GM23248 (cell line): ENCODE measurements around the gene ZNF503. TPM values are rescaled to one million over a fixed set of nuclear protein-coding genes. Genes with fewer than 3 reads are reported as not detected.

Experiments
- DNase-seq: peaks from one replicate; pipeline ENCODE4 v3.0.0-alpha.2; 2015
- H2AFZ ChIP-seq: fragments of 200-600 bp; sonication (generic); 2 replicates; pipeline ENCODE4 v1.6.1; 2016; ENCODE audit warnings: antibody characterized with exemption
- H3F3A ChIP-seq: fragments of 200-600 bp; sonication (generic); 2 replicates; pipeline ENCODE4 v1.6.1; 2016; ENCODE audit warnings: mild to moderate bottlenecking, antibody characterized with exemption, mixed run types; ENCODE audit not compliant: insufficient read depth
- H3K27ac ChIP-seq: fragments of 200-600 bp; sonication (generic); 2 replicates; pipeline ENCODE4 v1.5.1; 2016; ENCODE audit warnings: mild to moderate bottlenecking
- H3K27me3 ChIP-seq: fragments of 200-600 bp; sonication (generic); replicated peaks from 2 replicates; pipeline ENCODE4 v1.6.1; 2016; ENCODE audit warnings: mild to moderate bottlenecking; ENCODE audit not compliant: insufficient read depth
- H3K36me3 ChIP-seq: fragments of 200-600 bp; sonication (generic); 2 replicates; pipeline ENCODE4 v1.6.1; 2016; ENCODE audit warnings: low read depth, mild to moderate bottlenecking
- H3K4me1 ChIP-seq: fragments of 200-600 bp; sonication (generic); 2 replicates; pipeline ENCODE4 v1.6.1; 2016; ENCODE audit warnings: mild to moderate bottlenecking; ENCODE audit not compliant: insufficient read depth
- H3K4me2 ChIP-seq: fragments of 200-600 bp; sonication (generic); one replicate; pipeline ENCODE4 v1.6.1; 2016; ENCODE audit warnings: mild to moderate bottlenecking; ENCODE audit not compliant: unreplicated experiment
- H3K4me3 ChIP-seq: fragments of 200-600 bp; sonication (generic); 2 replicates; pipeline ENCODE4 v1.5.1; 2016; ENCODE audit warnings: mild to moderate bottlenecking
- H3K79me2 ChIP-seq: fragments of 200-600 bp; sonication (generic); 2 replicates; pipeline ENCODE4 v1.6.1; 2016; ENCODE audit warnings: mild to moderate bottlenecking; ENCODE audit not compliant: insufficient read depth
- H3K9ac ChIP-seq: fragments of 200-600 bp; sonication (generic); 2 replicates; pipeline ENCODE4 v1.6.1; 2016; ENCODE audit warnings: mild to moderate bottlenecking
- H3K9me2 ChIP-seq: fragments of 200-600 bp; sonication (generic); 2 replicates; pipeline ENCODE4 v1.6.1; 2016; ENCODE audit warnings: mixed run types, mild to moderate bottlenecking, moderate library complexity; ENCODE audit not compliant: insufficient read depth
- H3K9me3 ChIP-seq: fragments of 200-600 bp; sonication (generic); one replicate; pipeline ENCODE4 v1.6.1; 2017; ENCODE audit warnings: low read depth
- H4K20me1 ChIP-seq: fragments of 200-600 bp; sonication (generic); 2 replicates; pipeline ENCODE4 v1.6.0; 2016; ENCODE audit not compliant: insufficient read depth
- EZH2 ChIP-seq: fragments of 200-600 bp; sonication (generic); IDR thresholded peaks from 2 replicates; pipeline ENCODE4 v1.6.1; 2018; ENCODE audit warnings: antibody characterized with exemption, mild to moderate bottlenecking; ENCODE audit not compliant: insufficient read depth, poor library complexity, severe bottlenecking
- EZH2phosphoT487 ChIP-seq: fragments of 200-600 bp; sonication (generic); IDR thresholded peaks from 2 replicates; pipeline ENCODE4 v1.6.1; 2018; ENCODE audit warnings: antibody characterized with exemption, moderate library complexity, mild to moderate bottlenecking, low read depth; ENCODE audit not compliant: insufficient read depth
- WGBS, 2 experiments: methylation state at CpG; one replicate each; pipeline ENCODE4 v1.1.6; 2015 to 2017; ENCODE audit warnings: low lambda C conversion rate in 2 of 2, low coverage in 1 of 2; ENCODE audit errors: missing lambda C conversion rate in 2 of 2; 5-methylcytosine and 5-hydroxymethylcytosine counted together
- in situ Hi-C: fragments of 300-500 bp; cut with MboI; formaldehyde crosslinking; loops from 2 replicates; pipeline ENCODE4 v1.15.0; 2020
- polyA plus RNA-seq: library from polyadenylated mRNA; unstranded; fragments of >200 nt; fragmentation: Nextera tagmentation; extraction: Ambion mirVana; gene quantifications from 2 replicates; pipeline ENCODE4 v1.2.1, GENCODE V29; 2016
- total RNA-seq: library from RNA; depleted of rRNA; stranded (reverse); fragments of >200 nt; shearing (Covaris generic); gene quantifications from 2 replicates; pipeline ENCODE4 v1.2.3, GENCODE V29; 2014; rRNA removed

ZNF503 gene
- total RNA-seq (16.1 and 17.5 TPM in 2 replicates), polyA plus RNA-seq (15.4 and 15.7 TPM in 2 replicates)

GRCh38 chr10:75401569-75402485 is at the start of gene ZNF503:
Gene ZNF503, minus strand, starts transcription at chr10:75401764. Its CDS starts 345 bp downstream, at chr10:75401419.
- H3K9me3 ChIP-seq = no peaks in the 10 kb centered on the region
- in situ Hi-C loops = loop anchor here (25.0 kb wide), 1 partner anchor 510 kb away; no protein-coding TSS in a partner anchor
- H3K9ac ChIP-seq = peak within 1 kb of the TSS; percentile 95
- H2AFZ ChIP-seq = peak within 1 kb of the TSS; percentile 93
- H3K27ac ChIP-seq = peak within 1 kb of the TSS; percentile 92
- H3K79me2 ChIP-seq = peaks cover 69% of the 10 kb centered on the region
- no peaks in the 10 kb centered on the region for H4K20me1 ChIP-seq
- TF ChIP-seq EZH2phosphoT487 (no peak), EZH2 (no peak)
- H3K9me2 ChIP-seq = no peaks in the 10 kb centered on the region
- H3K4me3 ChIP-seq = peak within 1 kb of the TSS; percentile 93
- H3K4me2 ChIP-seq = peak within 1 kb of the TSS; percentile 97
- WGBS, 2 experiments = 1% methylated on average over 78 to 79 of the region's 88 CpGs
- peaks cover 6% of the 10 kb centered on the region; the same call in 1 of the 2 replicates for H3F3A ChIP-seq
- H3K27me3 ChIP-seq = no peaks in the 10 kb centered on the region
- H3K36me3 ChIP-seq = no peaks in the 10 kb centered on the region
- no peaks in the 10 kb centered on the region for H3K4me1 ChIP-seq
- DNase-seq = peak; percentile 99

- H3K9me3 ChIP-seq = no peaks in the 10 kb centered on the region
- WGBS, 2 experiments = 91% methylated on average over 18 of the region's 18 CpGs
- H3K9ac ChIP-seq = no peak overlapping the region
- H3K36me3 ChIP-seq = no peaks in the 10 kb centered on the region
- no peaks in the 10 kb centered on the region for H3F3A ChIP-seq
- H3K79me2 ChIP-seq = no peaks in the 10 kb centered on the region
- H4K20me1 ChIP-seq = no peaks in the 10 kb centered on the region
- no peak overlapping the region for H2AFZ ChIP-seq
- H3K4me3 ChIP-seq = no peak overlapping the region
- TF ChIP-seq EZH2phosphoT487 = no peak
- TF ChIP-seq EZH2 = no peak
- DNase-seq = no peak
- H3K4me1 ChIP-seq = no peaks in the 10 kb centered on the region
- in situ Hi-C loops = no loop called here
- H3K4me2 ChIP-seq = no peak overlapping the region
- H3K9me2 ChIP-seq = no peaks in the 10 kb centered on the region
- no peak overlapping the region for H3K27ac ChIP-seq
- H3K27me3 ChIP-seq = no peaks in the 10 kb centered on the region
Measured at GRCh38 chr10:75450644-75451640, 49.4 kb upstream of the ZNF503 start.

GRCh38 chr10:75450075-75450445 is 48.5 kb upstream of the ZNF503 start:
- no peak overlapping the region for H2AFZ ChIP-seq
- TF ChIP-seq EZH2 (no peak), EZH2phosphoT487 (no peak)
- no peaks in the 10 kb centered on the region for H4K20me1 ChIP-seq
- no peak overlapping the region for H3K27ac ChIP-seq
- H3K4me1 ChIP-seq = no peaks in the 10 kb centered on the region
- H3K79me2 ChIP-seq = no peaks in the 10 kb centered on the region
- DNase-seq = no peak
- no peaks in the 10 kb centered on the region for H3K9me2 ChIP-seq
- H3K9ac ChIP-seq = no peak overlapping the region
- no peak overlapping the region for H3K4me3 ChIP-seq
- in situ Hi-C loops = no loop called here
- WGBS, 2 experiments = 81 to 97% methylated on average over 4 of the region's 4 CpGs
- no peak overlapping the region for H3K4me2 ChIP-seq
- no peaks in the 10 kb centered on the region for H3K27me3 ChIP-seq
- H3K9me3 ChIP-seq = no peaks in the 10 kb centered on the region
- H3F3A ChIP-seq = no peaks in the 10 kb centered on the region
- no peaks in the 10 kb centered on the region for H3K36me3 ChIP-seq

- Histone ChIP-seq H3K9ac (no peak overlapping the region), H3K4me1 (no peaks in the 10 kb centered on the region), H3K27ac (no peak overlapping the region), H3K79me2 (no peaks in the 10 kb centered on the region), H3K27me3 (no peaks in the 10 kb centered on the region), H3F3A (no peaks in the 10 kb centered on the region), H2AFZ (no peak overlapping the region), H4K20me1 (no peaks in the 10 kb centered on the region), H3K9me3 (no peaks in the 10 kb centered on the region), H3K36me3 (no peaks in the 10 kb centered on the region), H3K9me2 (no peaks in the 10 kb centered on the region), H3K4me3 (no peak overlapping the region), H3K4me2 (no peak overlapping the region)
- in situ Hi-C loops = no loop called here
- WGBS, 2 experiments = 93 to 97% methylated on average over 7 of the region's 7 CpGs
- DNase-seq = no peak
- TF ChIP-seq EZH2 = no peak
- TF ChIP-seq EZH2phosphoT487 = no peak
Measured at GRCh38 chr10:75449382-75450074, 48.0 kb upstream of the ZNF503 start.
